ENCODE measurements around the gene OR52I2. TPM values are rescaled to one million over a fixed set of nuclear protein-coding genes. Genes with fewer than 3 reads are reported as not detected.

Gene OR52I2
- total and polyA plus RNA-seq, 3 experiments from 2014 or later = not detected

- CTCF ChIA-PET = no interaction called here
- no peaks in the 10 kb centered on the region for H3K9me3 ChIP-seq (ENCODE audit: low read length)
- no peak overlapping the region for H3K4me3 ChIP-seq (ENCODE audit: low read length)
- no peaks in the 10 kb centered on the region for H3K9me3 Mint-ChIP-seq
- no peak overlapping the region for H3K4me3 Mint-ChIP-seq
- peaks cover 7 to 11% of the 10 kb centered on the region in 2 donors for H3K27me3 Mint-ChIP-seq
- no peak overlapping the region for H3K27ac ChIP-seq (ENCODE audit: low read depth, low read length)
- no peaks in the 10 kb centered on the region for H3K36me3 ChIP-seq (ENCODE audit: insufficient read depth, low read length)
- POLR2A ChIA-PET = no interaction called here
- H3K4me1 Mint-ChIP-seq = no peaks in the 10 kb centered on the region
- no peak for DNase-seq
- no peaks in the 10 kb centered on the region for H3K27me3 ChIP-seq (ENCODE audit: insufficient read depth, low read length, poor library complexity, severe bottlenecking)
- H3K36me3 Mint-ChIP-seq = no peaks in the 10 kb centered on the region
- H3K4me1 ChIP-seq (ENCODE audit: insufficient read depth, low read length) = no peaks in the 10 kb centered on the region
- peak overlapping the region in 1 of 8 donors; percentile 44 for H3K27ac Mint-ChIP-seq
Observed at GRCh38 chr11:4639931-4640330, 58.4 kb downstream of the OR52I2 start.

GRCh38 chr11:4641501-4641900, 60.0 kb downstream of the OR52I2 start:
- Mint-ChIP-seq H3K4me3 (no peak overlapping the region), H3K27ac (no peak overlapping the region), H3K27me3 (peaks cover 9 to 11% of the 10 kb centered on the region in 2 donors), H3K9me3 (no peaks in the 10 kb centered on the region), H3K4me1 (no peaks in the 10 kb centered on the region), H3K36me3 (no peaks in the 10 kb centered on the region)
- Histone ChIP-seq H3K4me1 (ENCODE audit: insufficient read depth, low read length) (no peaks in the 10 kb centered on the region), H3K4me3 (ENCODE audit: low read length) (no peak overlapping the region), H3K27me3 (ENCODE audit: insufficient read depth, low read length, poor library complexity, severe bottlenecking) (no peaks in the 10 kb centered on the region), H3K9me3 (ENCODE audit: low read length) (no peaks in the 10 kb centered on the region), H3K27ac (ENCODE audit: low read depth, low read length) (no peak overlapping the region), H3K36me3 (ENCODE audit: insufficient read depth, low read length) (no peaks in the 10 kb centered on the region)
- ChIA-PET CTCF (no interaction called here), POLR2A (no interaction called here)
- no peak for DNase-seq

- POLR2A ChIA-PET = no interaction called here
- H3K27me3 ChIP-seq (ENCODE audit: insufficient read depth, low read length, poor library complexity, severe bottlenecking) = no peaks in the 10 kb centered on the region
- H3K36me3 ChIP-seq (ENCODE audit: insufficient read depth, low read length) = no peaks in the 10 kb centered on the region
- H3K4me1 ChIP-seq (ENCODE audit: insufficient read depth, low read length) = no peaks in the 10 kb centered on the region
- H3K36me3 Mint-ChIP-seq = no peaks in the 10 kb centered on the region
- H3K4me1 Mint-ChIP-seq = no peaks in the 10 kb centered on the region
- H3K9me3 Mint-ChIP-seq = no peaks in the 10 kb centered on the region
- no peak overlapping the region for H3K4me3 ChIP-seq (ENCODE audit: low read length)
- no peak overlapping the region for H3K27ac ChIP-seq (ENCODE audit: low read depth, low read length)
- no peak overlapping the region for H3K4me3 Mint-ChIP-seq
- H3K27me3 Mint-ChIP-seq = peaks cover 9 to 11% of the 10 kb centered on the region in 2 donors
- DNase-seq = no peak
- H3K9me3 ChIP-seq (ENCODE audit: low read length) = no peaks in the 10 kb centered on the region
- CTCF ChIA-PET = no interaction called here
- H3K27ac Mint-ChIP-seq = no peak overlapping the region
Observed at GRCh38 chr11:4642043-4642442, 60.5 kb downstream of the OR52I2 start.

Other genes starting within 250 kb of the OR52I2 start
- gene OR52B4, start 213.4 kb upstream of the OR52I2 start, total RNA-seq = not detected
- not detected for gene OR52B4, start 213.4 kb upstream of the OR52I2 start, polyA plus RNA-seq
- 10 to 100 TPM; 22.8 to 23.9 TPM for gene TRIM21, start 188.0 kb upstream of the OR52I2 start, total RNA-seq
- 56.5 TPM for gene TRIM21, start 188.0 kb upstream of the OR52I2 start, polyA plus RNA-seq
- not detected for gene OR52K2, start 132.4 kb upstream of the OR52I2 start, total RNA-seq
- not detected for gene OR52K2, start 132.4 kb upstream of the OR52I2 start, polyA plus RNA-seq
- gene OR52K1, start 99.1 kb upstream of the OR52I2 start, total RNA-seq = not detected
- not detected for gene OR52K1, start 99.1 kb upstream of the OR52I2 start, polyA plus RNA-seq
- not detected for gene OR52M1, start 36.6 kb upstream of the OR52I2 start, total RNA-seq
- gene OR52M1, start 36.6 kb upstream of the OR52I2 start, polyA plus RNA-seq = not detected
- gene OR52I1, start 12.3 kb downstream of the OR52I2 start, total RNA-seq = not detected
- gene OR52I1, start 12.3 kb downstream of the OR52I2 start, polyA plus RNA-seq = not detected
- 10 to 100 TPM; 11.8 to 12.2 TPM for gene TRIM68, start 26.5 kb downstream of the OR52I2 start, total RNA-seq
- gene TRIM68, start 26.5 kb downstream of the OR52I2 start, polyA plus RNA-seq = 14.9 TPM
- gene OR51D1, start 55.7 kb downstream of the OR52I2 start, total RNA-seq = not detected
- not detected for gene OR51D1, start 55.7 kb downstream of the OR52I2 start, polyA plus RNA-seq
- gene OR51E1, start 62.2 kb downstream of the OR52I2 start, total RNA-seq = not detected
- gene OR51E1, start 62.2 kb downstream of the OR52I2 start, polyA plus RNA-seq = not detected
- not detected for gene OR51E2, start 116.1 kb downstream of the OR52I2 start, total RNA-seq
- gene OR51E2, start 116.1 kb downstream of the OR52I2 start, polyA plus RNA-seq = not detected
- gene MMP26, start 123.0 kb downstream of the OR52I2 start, total RNA-seq = not detected
- gene MMP26, start 123.0 kb downstream of the OR52I2 start, polyA plus RNA-seq = not detected
- not detected for gene OR51F1, start 188.2 kb downstream of the OR52I2 start, total RNA-seq
- not detected for gene OR51F1, start 188.2 kb downstream of the OR52I2 start, polyA plus RNA-seq
- gene OR52R1, start 222.6 kb downstream of the OR52I2 start, total RNA-seq = not detected
- not detected for gene OR52R1, start 222.6 kb downstream of the OR52I2 start, polyA plus RNA-seq
- gene OR51F2, start 239.6 kb downstream of the OR52I2 start, total RNA-seq = not detected
- not detected for gene OR51F2, start 239.6 kb downstream of the OR52I2 start, polyA plus RNA-seq